GM21447 (cell line): ENCODE results near the gene S1PR4.
"Not testable (repeated sequence)": the region's sequence is repeated elsewhere in the genome, so short reads cannot be mapped to it uniquely, and the experiment has no call there.

Source experiments
- ATAC-seq: cut with Tn5 transposase; IDR thresholded peaks from one replicate; pipeline ENCODE4 v1.9.1; 2021; ENCODE audit not compliant: unreplicated experiment

The S1PR4 gene

GRCh38 chr19:3192684-3193083 is 14.1 kb downstream of the S1PR4 start:
- no peak for ATAC-seq

DNA sequence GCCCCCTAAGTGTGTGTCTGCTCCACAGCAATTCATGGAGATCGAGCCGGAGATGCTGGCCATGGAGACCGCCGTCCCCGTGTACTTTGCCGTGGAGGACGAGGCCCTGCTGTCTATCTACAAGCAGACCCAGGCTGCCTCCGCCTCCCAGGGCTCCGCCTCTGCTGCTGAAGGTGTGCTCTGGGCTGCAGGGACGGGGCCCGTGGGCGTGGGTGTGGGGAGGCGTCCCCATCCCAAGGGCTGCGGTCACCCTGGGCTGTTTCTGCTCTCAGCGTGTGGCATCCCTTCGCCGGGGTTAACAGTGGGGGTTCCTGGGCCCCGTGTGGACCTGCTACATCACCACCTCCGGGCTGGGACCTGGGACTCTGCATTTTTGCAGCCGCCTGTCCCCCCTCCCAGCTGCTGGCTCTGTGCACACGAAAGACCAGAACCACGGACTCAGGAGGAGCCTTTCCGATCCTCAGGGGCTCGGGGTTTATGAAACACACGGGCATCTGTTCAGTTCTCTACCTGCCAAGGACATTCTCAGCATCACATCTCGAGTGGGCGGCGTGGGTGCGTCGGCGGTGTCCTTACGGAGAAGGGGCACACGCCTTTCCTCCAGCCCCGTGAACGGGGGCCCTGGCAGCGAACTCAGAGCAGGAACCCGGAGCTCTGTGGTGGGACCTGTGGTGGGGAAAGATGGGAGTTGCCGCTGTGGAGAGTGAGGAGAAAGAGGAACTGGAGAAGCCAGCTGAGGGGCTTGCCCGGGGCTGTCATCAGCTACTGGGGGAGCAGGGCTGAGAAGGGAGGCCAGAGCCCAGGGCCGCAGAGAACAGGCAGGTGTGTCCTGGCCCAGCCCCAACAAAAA is 14.9 kb downstream of the S1PR4 start:
- ATAC-seq = no peak

DNA sequence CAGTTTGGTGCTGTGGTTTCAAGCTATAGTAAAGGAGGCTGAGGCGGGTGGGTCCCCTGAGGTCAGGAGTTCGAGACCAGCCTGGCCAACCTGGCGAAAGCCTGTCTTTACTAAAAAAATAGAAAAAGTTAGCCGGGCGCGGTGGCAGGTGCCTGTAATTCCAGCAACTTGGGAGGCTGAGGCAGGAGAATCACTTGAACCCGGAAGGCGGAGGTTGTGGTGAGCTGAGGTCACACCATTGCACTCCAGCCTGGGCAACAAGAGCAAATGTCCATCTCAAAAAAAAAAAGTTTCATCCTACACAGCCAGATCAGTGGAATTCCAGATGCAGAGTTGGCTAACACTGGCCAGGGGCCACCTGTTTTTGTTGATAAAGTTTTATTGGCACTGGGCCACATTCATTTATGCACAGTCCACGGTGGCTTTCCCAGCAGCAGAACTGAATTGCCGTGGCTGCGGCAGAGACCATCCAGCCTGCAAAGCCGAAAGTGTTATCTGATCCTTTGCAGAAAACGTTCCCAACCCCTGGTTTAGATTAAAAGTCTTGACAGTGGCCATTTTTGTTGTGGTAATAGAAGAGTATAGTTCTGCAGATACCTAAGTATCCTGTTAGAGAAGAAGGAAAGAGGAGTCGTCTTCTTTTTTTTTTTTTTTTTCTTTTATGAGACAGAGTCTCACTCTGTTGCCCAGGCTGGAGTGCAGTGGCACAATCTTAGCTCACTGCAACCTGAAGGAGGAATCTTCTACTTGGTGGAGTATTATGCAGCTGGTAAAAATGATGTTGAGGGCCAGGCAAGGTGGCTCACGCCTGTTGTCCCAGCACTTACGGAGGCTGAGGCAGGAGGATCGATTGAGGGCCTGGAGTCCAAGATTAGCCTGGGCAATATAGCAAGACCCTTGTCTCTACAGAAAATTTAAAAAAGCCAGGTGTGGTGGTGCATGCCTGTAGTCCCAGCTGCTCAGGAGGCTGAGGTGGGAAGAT is 15.8 kb downstream of the S1PR4 start:
- no peak for ATAC-seq

- ATAC-seq = no peak
These were observed 17.7 kb downstream of the S1PR4 start for GRCh38 chr19:3196064-3196932.

- no peak for ATAC-seq
These were observed 18.3 kb downstream of the S1PR4 start for GRCh38 chr19:3196933-3197205.

DNA sequence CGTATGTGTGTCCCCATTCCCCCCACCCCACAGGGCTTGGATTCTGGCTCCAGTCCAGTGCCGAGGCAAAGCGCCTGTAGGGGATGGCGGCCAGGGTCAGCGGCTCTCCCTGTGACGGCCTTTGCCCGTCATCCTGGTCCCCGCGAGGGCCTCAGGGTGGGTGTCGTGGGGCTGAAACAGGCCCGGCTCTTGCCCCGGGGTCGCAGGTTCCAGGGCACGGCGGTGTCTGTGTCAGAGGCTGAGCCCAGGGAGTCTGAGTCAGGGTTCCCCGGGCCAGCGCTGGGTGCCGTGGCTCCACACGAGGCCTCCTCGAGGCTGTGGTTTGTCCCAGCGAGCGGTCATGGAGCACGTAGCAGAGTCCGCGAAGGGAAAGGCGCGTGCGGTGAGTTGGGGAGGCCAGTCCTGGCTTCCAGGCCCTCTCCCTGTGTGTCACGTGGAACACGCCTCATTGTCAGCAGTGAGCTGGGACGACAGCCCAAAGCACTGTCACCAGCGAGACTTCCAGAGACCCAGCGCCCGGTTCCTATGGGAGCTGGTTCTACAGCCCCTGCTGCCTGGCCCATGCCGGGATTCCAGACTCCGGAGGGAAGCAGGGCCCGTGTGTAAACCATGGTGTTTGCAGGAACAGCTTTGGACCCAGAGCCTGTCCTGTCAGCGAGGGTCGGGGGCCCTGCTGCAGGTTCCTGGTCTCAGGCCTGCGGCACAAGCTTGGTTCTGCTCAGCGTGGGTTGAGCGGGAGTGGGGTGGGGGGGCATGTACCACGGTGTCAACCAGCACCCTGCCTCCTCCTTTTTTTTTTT is 20.5 kb downstream of the S1PR4 start:
- no peak for ATAC-seq

DNA sequence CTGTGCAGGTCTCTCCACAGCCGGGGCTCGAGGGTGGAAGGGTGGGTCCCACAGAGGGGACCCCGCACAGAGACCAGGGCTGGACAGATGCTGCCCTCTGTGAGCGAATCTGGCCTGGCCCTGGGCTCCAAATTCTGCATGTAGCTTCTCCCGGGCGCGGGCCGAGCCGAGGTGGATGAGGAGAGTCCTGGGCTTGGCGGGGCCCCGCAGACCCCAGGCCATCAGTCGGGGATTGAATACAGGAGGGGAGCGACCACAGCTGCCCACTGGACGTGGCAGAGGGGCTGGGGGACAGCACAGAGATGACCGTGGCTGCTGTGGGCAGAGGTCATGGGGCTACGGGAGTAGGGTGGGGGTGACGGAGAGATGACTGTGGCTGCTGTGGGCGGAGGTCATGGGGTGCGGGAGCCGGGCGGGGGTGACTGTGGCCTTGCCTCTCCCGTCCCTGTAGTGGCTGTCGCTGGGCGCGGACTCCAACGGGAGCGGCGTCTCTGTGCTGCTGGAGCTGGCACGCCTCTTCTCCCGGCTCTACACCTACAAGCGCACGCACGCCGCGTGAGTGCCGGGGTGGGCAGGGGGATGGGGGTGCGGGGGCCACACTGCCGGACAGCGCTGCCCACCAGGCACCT is 22.6 kb downstream of the S1PR4 start:
- no peak for ATAC-seq

DNA sequence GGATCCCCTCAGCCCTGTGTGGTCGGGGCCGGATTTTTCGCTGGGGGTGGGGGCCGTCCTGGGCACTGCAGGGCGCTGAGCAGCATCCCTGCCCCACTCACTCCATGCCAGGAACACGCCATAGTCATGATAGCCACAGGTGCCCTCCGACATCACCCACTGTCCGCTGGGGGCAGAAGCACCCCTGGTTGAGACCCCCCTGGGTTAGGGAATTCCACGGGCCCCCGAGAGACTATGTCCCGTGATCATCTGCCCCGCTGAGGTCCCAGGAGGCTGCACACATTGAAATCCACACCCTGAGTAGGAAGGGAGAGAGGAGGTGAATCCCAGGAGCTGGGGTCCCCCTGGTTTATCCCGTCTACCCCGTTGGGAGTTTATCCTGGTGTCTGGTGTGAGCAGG is 23.3 kb downstream of the S1PR4 start:
- no peak for ATAC-seq

DNA sequence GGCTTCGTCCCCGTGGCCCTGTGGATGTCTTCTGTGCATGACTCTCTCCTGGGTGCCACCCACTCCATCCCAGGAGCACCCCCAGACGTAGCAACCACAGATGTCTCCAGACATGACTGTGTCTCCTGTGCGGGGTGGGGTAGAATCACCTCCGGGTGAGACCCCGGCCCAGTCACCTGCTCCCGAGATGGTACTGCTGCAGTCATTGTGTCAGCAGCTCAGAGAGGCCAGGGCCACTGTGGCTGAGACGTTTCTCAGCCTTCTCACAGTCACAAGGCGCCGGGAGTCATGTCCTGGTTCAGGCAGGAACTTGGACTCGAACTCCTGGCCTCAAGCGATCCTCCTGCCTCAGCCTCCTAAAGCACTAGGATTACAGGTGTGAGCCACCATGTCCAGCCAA is 23.8 kb downstream of the S1PR4 start:
- no peak for ATAC-seq

DNA sequence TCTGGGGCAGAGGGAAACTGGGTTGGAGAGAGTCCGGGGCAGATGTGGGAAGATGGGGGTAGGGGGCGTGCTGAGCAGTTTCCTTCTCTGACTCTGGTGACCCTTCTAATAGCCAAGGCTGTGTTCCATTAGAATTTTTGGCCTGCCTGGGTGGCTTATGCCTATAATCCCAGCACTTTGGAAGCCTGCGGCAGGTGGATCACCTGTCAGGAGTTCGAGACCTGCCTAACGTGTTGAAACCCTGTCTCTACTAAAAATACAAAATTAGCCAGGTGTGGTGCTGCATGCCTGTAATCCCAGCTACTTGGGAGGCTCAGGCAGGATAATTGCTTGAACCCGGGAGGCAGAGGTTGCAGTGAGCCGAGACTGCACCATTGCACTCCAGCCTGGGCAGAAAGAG is 24.3 kb downstream of the S1PR4 start:
- not testable (repeated sequence) for ATAC-seq

GRCh38 chr19:3203805-3204645 is 25.5 kb downstream of the S1PR4 start:
- no peak for ATAC-seq

GRCh38 chr19:3204646-3205275 is 26.2 kb downstream of the S1PR4 start:
- no peak for ATAC-seq

- no peak for ATAC-seq
These were observed 27.8 kb downstream of the S1PR4 start for GRCh38 chr19:3206216-3206953.

- ATAC-seq = no peak
These were observed 29.1 kb downstream of the S1PR4 start for GRCh38 chr19:3207461-3208242.

DNA sequence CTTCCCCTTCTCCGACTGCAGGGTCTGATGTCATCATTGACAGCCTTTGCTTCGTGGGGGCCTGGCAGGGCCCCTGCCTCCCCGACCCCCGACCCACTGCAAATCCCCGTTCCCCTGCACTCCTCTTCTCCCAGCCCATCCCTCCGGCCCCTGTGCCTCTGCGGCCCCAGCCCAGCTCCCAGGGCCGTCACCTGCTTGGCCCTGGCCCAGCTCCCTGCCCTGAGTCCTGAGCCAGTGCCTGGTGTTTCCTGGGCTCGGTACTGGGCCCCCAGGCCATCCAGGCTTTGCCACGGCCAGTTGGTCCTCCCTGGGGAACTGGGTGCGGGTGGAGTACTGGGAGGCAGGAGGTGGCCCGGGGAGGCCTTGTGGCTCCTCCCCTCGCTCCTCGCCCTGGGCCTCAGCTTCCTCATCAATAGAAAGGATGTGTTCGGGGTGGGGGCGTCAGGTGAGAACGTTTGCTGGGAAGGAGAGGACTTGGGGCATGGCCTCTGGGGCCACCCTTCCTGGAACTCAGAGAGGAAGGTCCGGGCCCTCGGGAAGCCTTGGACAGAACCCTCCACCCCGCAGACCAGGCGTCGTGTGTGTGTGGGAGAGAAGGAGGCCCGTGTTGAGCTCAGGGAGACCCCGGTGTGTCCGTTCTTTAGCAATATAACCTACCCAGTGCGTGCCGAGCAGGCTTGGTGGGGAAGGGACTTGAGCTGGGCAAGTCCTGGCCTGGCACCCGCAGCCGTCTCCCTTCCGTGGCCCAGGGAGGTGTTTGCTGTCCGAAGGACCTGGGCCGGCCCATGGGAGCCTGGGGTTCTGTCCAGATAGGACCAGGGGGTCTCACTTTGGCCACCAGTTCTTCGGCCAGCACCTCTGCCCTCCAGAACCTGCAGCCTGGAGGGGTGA is 30.0 kb downstream of the S1PR4 start:
- ATAC-seq = no peak
